Upper lobe of left lung (tissue), 4 donors: ENCODE measurements around the gene SLC43A3.

Experiments used
- CTCF ChIP-seq, 6 experiments: fragments of 450-650 bp in 4 of 6; fragments of 200-600 bp in 2 of 6; sonication (generic) in 2 of 6; IDR thresholded peaks; one replicate each; pipeline ENCODE4 v1.5.1; 2016 to 2019; ENCODE audit warnings: antibody characterized with exemption in 6 of 6
- POLR2A ChIP-seq, 4 donors: fragments of 450-650 bp; IDR thresholded peaks; one replicate each; pipeline ENCODE4 v1.5.1; 2016 to 2017; ENCODE audit warnings: antibody characterized with exemption in 4 of 4, mild to moderate bottlenecking in 2 of 4
- POLR2AphosphoS5 ChIP-seq, 2 donors: sonication (generic); formaldehyde crosslinking; IDR thresholded peaks; one replicate each; pipeline ENCODE4 v1.5.1; 2017; ENCODE audit warnings: antibody characterized with exemption in 2 of 2

- no peak for TF ChIP-seq CTCF (IDR thresholded peaks at IDR 0.05)
- no peak for TF ChIP-seq POLR2AphosphoS5 (IDR thresholded peaks at IDR 0.05)
- TF ChIP-seq POLR2A (IDR thresholded peaks at IDR 0.05) = no peak
These were observed 5.2 kb upstream of the SLC43A3 start for GRCh38 chr11:57432149-57432561.
